Measurements from ENCODE around the gene MMAB.

The MMAB gene

GRCh38 chr12:109535863-109536250, 37.4 kb downstream of the MMAB start:
- Histone ChIP-seq H3K4me1 (peaks cover 43% of the 10 kb centered on the region), H3K9me3 (no peaks in the 10 kb centered on the region), H3K36me3 (no peaks in the 10 kb centered on the region)

GRCh38 chr12:109535231-109535862, 38.0 kb downstream of the MMAB start:
- TF ChIP-seq, protein P1, sequence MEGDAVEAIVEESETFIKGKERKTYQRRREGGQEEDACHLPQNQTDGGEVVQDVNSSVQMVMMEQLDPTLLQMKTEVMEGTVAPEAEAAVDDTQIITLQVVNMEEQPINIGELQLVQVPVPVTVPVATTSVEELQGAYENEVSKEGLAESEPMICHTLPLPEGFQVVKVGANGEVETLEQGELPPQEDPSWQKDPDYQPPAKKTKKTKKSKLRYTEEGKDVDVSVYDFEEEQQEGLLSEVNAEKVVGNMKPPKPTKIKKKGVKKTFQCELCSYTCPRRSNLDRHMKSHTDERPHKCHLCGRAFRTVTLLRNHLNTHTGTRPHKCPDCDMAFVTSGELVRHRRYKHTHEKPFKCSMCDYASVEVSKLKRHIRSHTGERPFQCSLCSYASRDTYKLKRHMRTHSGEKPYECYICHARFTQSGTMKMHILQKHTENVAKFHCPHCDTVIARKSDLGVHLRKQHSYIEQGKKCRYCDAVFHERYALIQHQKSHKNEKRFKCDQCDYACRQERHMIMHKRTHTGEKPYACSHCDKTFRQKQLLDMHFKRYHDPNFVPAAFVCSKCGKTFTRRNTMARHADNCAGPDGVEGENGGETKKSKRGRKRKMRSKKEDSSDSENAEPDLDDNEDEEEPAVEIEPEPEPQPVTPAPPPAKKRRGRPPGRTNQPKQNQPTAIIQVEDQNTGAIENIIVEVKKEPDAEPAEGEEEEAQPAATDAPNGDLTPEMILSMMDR (IDR thresholded peaks at IDR 0.05; ENCODE audit: low read depth, low read length): no peak
- Histone ChIP-seq H3K4me3 (ENCODE audit: low read depth, low read length) (no peak overlapping the region), H3K27me3 (no peaks in the 10 kb centered on the region), H3K9me3 (no peaks in the 10 kb centered on the region), H3K4me1 (peaks cover 48% of the 10 kb centered on the region), H3K36me3 (no peaks in the 10 kb centered on the region)
- no peak for DNase-seq

More at GRCh38 chr12:109535863-109536250, 37.4 kb downstream of the MMAB start:
- H3K4me3 ChIP-seq (ENCODE audit: low read depth, low read length): no peak overlapping the region
- DNase-seq: no peak
- no peaks in the 10 kb centered on the region for H3K27me3 ChIP-seq
- TF ChIP-seq, protein P1 (IDR thresholded peaks at IDR 0.05; ENCODE audit: low read depth, low read length): no peak

DNA sequence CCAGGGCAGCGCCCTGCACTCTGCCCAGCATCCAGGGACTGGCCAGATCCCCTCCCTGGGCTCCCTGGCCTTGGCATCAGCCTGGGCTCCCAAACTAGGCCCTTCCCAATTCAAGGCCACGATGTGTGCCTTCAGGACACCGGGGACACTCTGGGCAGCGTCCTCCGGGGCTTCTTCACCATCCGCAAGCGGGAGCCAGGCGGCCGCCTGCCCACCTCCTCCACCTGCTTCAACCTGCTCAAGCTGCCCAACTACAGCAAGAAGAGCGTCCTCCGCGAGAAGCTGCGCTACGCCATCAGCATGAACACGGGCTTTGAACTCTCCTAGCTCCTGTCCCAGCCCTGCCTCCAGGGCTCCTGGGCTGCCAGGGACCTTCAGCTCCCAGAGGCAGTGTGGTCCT, 38.8 kb downstream of the MMAB start:
- TF ChIP-seq, protein P1 (IDR thresholded peaks at IDR 0.05; ENCODE audit: low read depth, low read length): no peak
- no peaks in the 10 kb centered on the region for H3K27me3 ChIP-seq
- H3K36me3 ChIP-seq: no peaks in the 10 kb centered on the region
- no peak for DNase-seq
- H3K4me1 ChIP-seq: peaks cover 57% of the 10 kb centered on the region
- no peaks in the 10 kb centered on the region for H3K9me3 ChIP-seq
- H3K4me3 ChIP-seq (ENCODE audit: low read depth, low read length): no peak overlapping the region

GRCh38 chr12:109533487-109533740, 39.9 kb downstream of the MMAB start:
- Histone ChIP-seq H3K36me3 (no peaks in the 10 kb centered on the region), H3K4me1 (peaks cover 56% of the 10 kb centered on the region)
- DNase-seq: no peak

DNA sequence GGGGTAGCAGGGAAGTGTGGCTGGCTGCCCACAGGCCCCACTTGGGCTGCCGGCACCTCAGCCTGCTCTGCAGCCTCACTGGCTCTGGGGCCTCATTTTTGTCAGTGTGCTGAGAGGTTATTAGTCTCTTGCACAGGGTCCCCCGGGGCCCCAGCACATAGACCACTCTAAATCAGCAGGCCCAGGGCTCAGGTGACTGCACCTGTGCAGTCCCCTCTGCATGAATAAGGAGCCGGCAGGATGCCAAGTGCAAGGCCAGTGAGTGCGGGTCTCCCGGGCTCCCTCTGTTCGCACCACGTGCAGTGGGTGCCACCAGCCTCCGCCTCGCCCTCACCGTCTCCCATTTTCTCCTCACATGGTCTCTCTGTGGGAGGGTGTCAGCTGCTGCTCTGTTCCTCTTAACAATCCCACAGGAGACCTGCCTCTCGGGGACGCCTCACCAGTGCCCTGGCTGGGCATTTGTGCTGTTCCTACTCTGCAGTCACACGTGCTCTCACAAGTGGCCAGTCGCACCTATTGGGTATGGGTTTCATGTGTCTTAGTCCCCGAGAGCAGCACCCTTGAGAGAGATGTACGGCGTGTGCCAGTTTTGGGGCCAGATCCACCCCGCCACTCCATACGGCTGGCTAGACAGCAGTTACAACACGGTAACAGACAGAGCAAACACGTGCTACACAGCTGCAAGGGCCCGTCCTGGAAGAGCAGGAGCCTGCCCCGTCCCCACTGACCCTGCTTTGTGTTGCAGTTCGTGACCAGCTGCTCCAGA, 40.4 kb downstream of the MMAB start:
- no peak overlapping the region for H3K4me3 ChIP-seq (ENCODE audit: low read depth, low read length)
- TF ChIP-seq, protein P1 (IDR thresholded peaks at IDR 0.05; ENCODE audit: low read depth, low read length): no peak
- no peaks in the 10 kb centered on the region for H3K27me3 ChIP-seq
- DNase-seq: no peak
- H3K9me3 ChIP-seq: no peaks in the 10 kb centered on the region
- H3K4me1 ChIP-seq: peaks cover 57% of the 10 kb centered on the region
- no peaks in the 10 kb centered on the region for H3K36me3 ChIP-seq

More at GRCh38 chr12:109533487-109533740, 39.9 kb downstream of the MMAB start:
- Histone ChIP-seq H3K4me3 (ENCODE audit: low read depth, low read length) (no peak overlapping the region), H3K9me3 (no peaks in the 10 kb centered on the region), H3K27me3 (no peaks in the 10 kb centered on the region)
- TF ChIP-seq, protein P1 (IDR thresholded peaks at IDR 0.05; ENCODE audit: low read depth, low read length): no peak

- no peaks in the 10 kb centered on the region for H3K9me3 ChIP-seq
- no peaks in the 10 kb centered on the region for H3K27me3 ChIP-seq
- DNase-seq: peak; percentile 67
- H3K4me1 ChIP-seq: peaks cover 63% of the 10 kb centered on the region
- H3K36me3 ChIP-seq: no peaks in the 10 kb centered on the region
- TF ChIP-seq, protein P1 (IDR thresholded peaks at IDR 0.05; ENCODE audit: low read depth, low read length): no peak
- no peak overlapping the region for H3K4me3 ChIP-seq (ENCODE audit: low read depth, low read length)
These were observed 41.9 kb downstream of the MMAB start for GRCh38 chr12:109531411-109531810.

Measured in BE2C (cell line).